GM19240 (cell line): ENCODE measurements around the gene CTBP1.
"Not testable (repeated sequence)": the region's sequence is repeated elsewhere in the genome, so short reads cannot be mapped to it uniquely, and the experiment has no call there.

ENCODE experiments used
- DNase-seq: peaks from one replicate; pipeline ENCODE4 v3.0.0; 2011; ENCODE audit warnings: low spot score; ENCODE audit not compliant: insufficient read length

CTBP1 gene

GRCh38 chr4:1248245-1249147 lies at the start of gene CTBP1:
Gene CTBP1 (minus strand): TSS chr4:1249130. CDS start chr4:1241331, 7,799 bp downstream.
- DNase-seq, result peak; percentile 92

GRCh38 chr4:1298461-1298860 lies 49.5 kb upstream of the CTBP1 start:
- DNase-seq, result no peak

GRCh38 chr4:1297456-1298325 lies 48.8 kb upstream of the CTBP1 start:
- DNase-seq, result no peak

GRCh38 chr4:1297023-1297395 lies 48.1 kb upstream of the CTBP1 start:
- no peak for DNase-seq

- no peak for DNase-seq
These were observed 47.5 kb upstream of the CTBP1 start for GRCh38 chr4:1296324-1297022.

- no peak for DNase-seq
These were observed 46.6 kb upstream of the CTBP1 start for GRCh38 chr4:1295405-1296055.

- no peak for DNase-seq
These were observed 46.0 kb upstream of the CTBP1 start for GRCh38 chr4:1294891-1295290.

- no peak for DNase-seq
These were observed 45.5 kb upstream of the CTBP1 start for GRCh38 chr4:1294424-1294823.

- DNase-seq, result no peak
These were observed 45.1 kb upstream of the CTBP1 start for GRCh38 chr4:1293991-1294390.

- DNase-seq, result no peak
These were observed 44.6 kb upstream of the CTBP1 start for GRCh38 chr4:1293531-1293941.

GRCh38 chr4:1292703-1293011 lies 43.7 kb upstream of the CTBP1 start:
- not testable (repeated sequence) for DNase-seq

GRCh38 chr4:1291996-1292702 lies 43.2 kb upstream of the CTBP1 start:
- no peak for DNase-seq

- no peak for DNase-seq
These were observed 42.2 kb upstream of the CTBP1 start for GRCh38 chr4:1291091-1291490.

- DNase-seq, result no peak
These were observed 41.4 kb upstream of the CTBP1 start for GRCh38 chr4:1290165-1290977.

GRCh38 chr4:1289207-1290164 lies 40.6 kb upstream of the CTBP1 start, which contains the start of gene MAEA:
Gene MAEA (plus strand): TSS chr4:1289891. CDS start chr4:1289914, 23 bp downstream.
- peak; percentile 99 for DNase-seq

- no peak for DNase-seq
These were observed 39.9 kb upstream of the CTBP1 start for GRCh38 chr4:1288786-1289185.

- no peak for DNase-seq
These were observed 37.0 kb upstream of the CTBP1 start for GRCh38 chr4:1285790-1286553.
